ENCODE measurements around the gene FOXK1. TPM values are rescaled to one million over a fixed set of nuclear protein-coding genes. Genes with fewer than 3 reads are reported as not detected.

FOXK1 gene
- total and polyA plus RNA-seq, 7 donors = 1.8 to 47.1 (median 17.1) TPM

GRCh38 chr7:4803397-4804241, 121.5 kb downstream of the FOXK1 start:
- H3K27ac ChIP-seq = no peak overlapping the region
- peaks cover 0 to 5% (median 4%) of the 10 kb centered on the region in 3 donors for H3K27me3 ChIP-seq
- intact Hi-C loops (cut with DNase I) = no loop called here
- peak; percentile 61 for DNase-seq
- no peak overlapping the region for H3K4me3 ChIP-seq
- no peaks in the 10 kb centered on the region for H3K4me1 ChIP-seq
- TF ChIP-seq POLR2AphosphoS5 (IDR thresholded peaks at IDR 0.05) (no peak), POLR2A (IDR thresholded peaks at IDR 0.05) (no peak), EP300 (IDR thresholded peaks at IDR 0.05) (no peak), CTCF (IDR thresholded peaks at IDR 0.05) (no peak)
- no peaks in the 10 kb centered on the region for H3K36me3 ChIP-seq
- H3K9me3 ChIP-seq = no peaks in the 10 kb centered on the region
- 69 to 81% methylated on average over 41 of the region's 41 CpGs for WGBS, 2 donors

DNA sequence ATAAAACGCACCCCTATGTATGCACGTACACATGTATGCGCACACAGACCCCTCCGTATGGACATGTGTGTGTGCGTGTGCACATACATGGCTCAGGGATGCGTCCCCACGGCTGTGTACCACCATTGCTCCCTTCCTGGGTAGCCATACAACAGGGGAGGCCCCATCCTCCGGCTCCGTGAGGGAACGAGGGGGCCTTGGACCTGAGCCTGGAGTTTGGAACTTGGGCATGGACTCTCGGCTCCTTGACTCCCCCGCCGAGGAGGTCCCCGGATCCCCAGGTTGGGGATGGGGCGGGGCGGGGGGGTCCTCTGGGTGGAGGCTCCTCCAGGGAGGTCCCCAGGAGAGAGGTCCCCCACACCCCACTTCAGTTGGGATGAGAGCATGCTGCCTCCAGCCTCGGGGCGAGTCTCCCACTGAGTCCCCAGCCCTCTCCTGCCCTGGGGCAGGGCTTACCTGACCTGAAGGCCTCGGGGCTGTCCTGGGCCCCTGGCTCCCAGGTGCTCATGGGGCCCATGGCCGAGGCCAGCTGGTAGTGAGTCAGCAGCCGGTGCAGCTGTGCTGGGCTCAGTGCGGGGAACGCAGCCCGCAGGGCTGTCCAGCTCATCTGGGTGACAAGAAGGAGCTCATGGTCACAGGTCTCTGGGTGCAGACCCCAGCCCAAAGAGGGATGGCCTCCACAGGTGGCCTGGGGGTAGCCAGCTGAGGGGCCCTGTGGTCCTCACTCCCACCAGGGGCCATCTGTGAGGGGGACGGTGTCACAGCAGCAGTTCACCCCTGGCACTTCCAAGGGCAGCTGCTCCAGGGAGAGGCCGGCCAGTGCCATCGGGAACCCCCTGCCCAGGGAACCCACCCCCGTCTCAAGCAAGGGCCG, 123.3 kb downstream of the FOXK1 start:
- H3K4me3 ChIP-seq = no peak overlapping the region
- no peak overlapping the region for H3K27ac ChIP-seq
- peak; percentile 61 for DNase-seq
- intact Hi-C loops (cut with DNase I) = no loop called here
- no peaks in the 10 kb centered on the region for H3K36me3 ChIP-seq
- no peaks in the 10 kb centered on the region for H3K9me3 ChIP-seq
- peaks cover 0 to 5% (median 5%) of the 10 kb centered on the region in 3 donors for H3K27me3 ChIP-seq
- no peaks in the 10 kb centered on the region for H3K4me1 ChIP-seq
- TF ChIP-seq POLR2A (IDR thresholded peaks at IDR 0.05) (no peak), EP300 (IDR thresholded peaks at IDR 0.05) (no peak), CTCF (IDR thresholded peaks at IDR 0.05) (no peak), POLR2AphosphoS5 (IDR thresholded peaks at IDR 0.05) (no peak)
- WGBS, 2 donors = 78 to 84% methylated on average over 29 of the region's 29 CpGs

DNA sequence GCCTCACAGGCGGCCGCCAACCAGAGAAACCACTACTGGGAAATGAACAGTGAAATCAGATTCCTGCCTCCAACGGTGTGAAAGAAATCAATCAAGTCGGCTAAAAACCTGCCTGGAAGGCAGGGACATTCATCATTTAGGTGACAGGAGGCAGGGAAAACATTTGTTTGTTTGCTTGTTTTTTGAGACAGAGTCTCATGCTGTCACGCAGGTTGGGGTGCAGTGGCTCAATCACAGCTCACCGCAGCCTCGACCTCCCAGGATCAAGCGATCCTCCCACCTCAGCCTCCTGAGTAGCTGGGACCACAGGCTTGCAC, 123.8 kb downstream of the FOXK1 start:
- Histone ChIP-seq H3K27ac (no peak overlapping the region), H3K4me3 (no peak overlapping the region), H3K27me3 (peaks cover 0 to 8% (median 5%) of the 10 kb centered on the region in 3 donors), H3K36me3 (no peaks in the 10 kb centered on the region), H3K4me1 (no peaks in the 10 kb centered on the region), H3K9me3 (no peaks in the 10 kb centered on the region)
- 73 to 80% methylated on average over 8 of the region's 8 CpGs for WGBS, 2 donors
- intact Hi-C loops (cut with DNase I) = no loop called here
- no peak for DNase-seq
- TF ChIP-seq CTCF (IDR thresholded peaks at IDR 0.05) = no peak
- no peak for TF ChIP-seq POLR2A (IDR thresholded peaks at IDR 0.05)
- no peak for TF ChIP-seq POLR2AphosphoS5 (IDR thresholded peaks at IDR 0.05)
- TF ChIP-seq EP300 (IDR thresholded peaks at IDR 0.05) = no peak

GRCh38 chr7:4806983-4807597, 125.0 kb downstream of the FOXK1 start:
- peaks cover 0 to 8% (median 5%) of the 10 kb centered on the region in 3 donors for H3K27me3 ChIP-seq
- H3K27ac ChIP-seq = no peak overlapping the region
- TF ChIP-seq CTCF (IDR thresholded peaks at IDR 0.05) (no peak), POLR2A (IDR thresholded peaks at IDR 0.05) (no peak), POLR2AphosphoS5 (IDR thresholded peaks at IDR 0.05) (no peak), EP300 (IDR thresholded peaks at IDR 0.05) (no peak)
- H3K4me1 ChIP-seq = no peaks in the 10 kb centered on the region
- 53 to 69% methylated on average over 17 of the region's 17 CpGs for WGBS, 2 donors
- intact Hi-C loops (cut with DNase I) = no loop called here
- H3K4me3 ChIP-seq = no peak overlapping the region
- DNase-seq = peak; percentile 64
- H3K36me3 ChIP-seq = no peaks in the 10 kb centered on the region
- no peaks in the 10 kb centered on the region for H3K9me3 ChIP-seq

Data from sigmoid colon (tissue), 7 donors.